Activated CD8-positive, alpha-beta T cell treated with anti-CD3 and anti-CD28 coated beads for 36 hours (primary cell): ENCODE data around the gene RTKN2. TPM values are rescaled to one million over a fixed set of nuclear protein-coding genes. Genes with fewer than 3 reads are reported as not detected.

Source experiments
- ATAC-seq: fragments of 200-7000 bp; cut with Tn5 transposase; one replicate; pipeline ENCODE4 v1.10.0; 2021; ENCODE audit warnings: mild to moderate bottlenecking, moderate library complexity
- CTCF ChIA-PET: fragments of 350-600 bp; sonication (Branson Sonifier 250); formaldehyde crosslinking; loops from one replicate; lab custom pipeline; 2021; ENCODE audit warnings: antibody characterized with exemption; lab: Charles Lee
- POLR2A ChIA-PET: fragments of 350-600 bp; sonication (Branson Sonifier 250); formaldehyde crosslinking; loops from one replicate; lab custom pipeline; 2021; ENCODE audit warnings: antibody characterized with exemption; lab: Charles Lee
- DNase-seq: peaks from one replicate; pipeline ENCODE4 v3.0.0-alpha.2; 2020
- H3K27ac Mint-ChIP-seq: one replicate; pipeline ENCODE4 v1.8.0; 2021; ENCODE audit warnings: mild to moderate bottlenecking, mixed read lengths
- H3K27me3 Mint-ChIP-seq: one replicate; pipeline ENCODE4 v1.8.0; 2021; ENCODE audit warnings: mixed read lengths
- H3K36me3 Mint-ChIP-seq: one replicate; pipeline ENCODE4 v1.8.0; 2021; ENCODE audit warnings: low read depth, mixed read lengths
- H3K4me1 Mint-ChIP-seq: one replicate; pipeline ENCODE4 v1.8.0; 2021; ENCODE audit warnings: low read depth, mixed read lengths
- H3K4me3 Mint-ChIP-seq: one replicate; pipeline ENCODE4 v1.8.0; 2021; ENCODE audit warnings: mild to moderate bottlenecking, moderate library complexity, mixed read lengths
- H3K9me3 Mint-ChIP-seq: one replicate; pipeline ENCODE4 v1.8.0; 2021; ENCODE audit warnings: mixed read lengths
- CTCF ChIP-seq: fragments of 200-600 bp; IDR thresholded peaks from one replicate; pipeline ENCODE4 v1.8.0; 2022; ENCODE audit warnings: antibody characterized with exemption, mild to moderate bottlenecking
- intact Hi-C: fragments of 100-400 bp; cut with micrococcal nuclease; formaldehyde crosslinking; loops from one replicate; pipeline ENCODE4 v1.10.0; 2022
- total RNA-seq, 2 experiments: library from RNA; stranded (reverse); gene quantifications; one replicate each; pipeline ENCODE4 v1.2.3, GENCODE V29; 2021

The RTKN2 gene
- total RNA-seq, 2 experiments from 2014 or later, result 1.1 to 1.4 TPM

GRCh38 chr10:62264126-62264525, 4.5 kb downstream of the RTKN2 start:
- intact Hi-C loops, result loop anchor here (10.0 kb wide), 1 partner anchor 171 kb away; no protein-coding TSS in a partner anchor
- Mint-ChIP-seq H3K27me3 (peaks cover 14% of the 10 kb centered on the region), H3K36me3 (no peaks in the 10 kb centered on the region), H3K27ac (no peak overlapping the region), H3K4me1 (peaks cover 3% of the 10 kb centered on the region), H3K9me3 (no peaks in the 10 kb centered on the region), H3K4me3 (no peak overlapping the region)
- CTCF ChIA-PET, result interaction anchor here (0.6 to 5.5 kb wide), 20 partner anchors 9 to 894 kb away, joined by 3 to 27 read pairs (median 4); no protein-coding TSS in a partner anchor
- no peak for TF ChIP-seq CTCF
- DNase-seq (no peak), ATAC-seq (no peak)
- POLR2A ChIA-PET, result interaction anchor here (0.6 kb wide), 1 partner anchor 19 kb away, joined by 3 read pairs; no protein-coding TSS in a partner anchor

GRCh38 chr10:62261666-62262065, 7.0 kb downstream of the RTKN2 start:
- DNase-seq (no peak), ATAC-seq (no peak)
- Mint-ChIP-seq H3K27ac (no peak overlapping the region), H3K27me3 (peaks cover 2% of the 10 kb centered on the region), H3K36me3 (no peaks in the 10 kb centered on the region), H3K4me1 (no peaks in the 10 kb centered on the region), H3K4me3 (no peak overlapping the region), H3K9me3 (no peaks in the 10 kb centered on the region)
- ChIA-PET CTCF (interaction anchor here (1.2 to 2.3 kb wide), 3 partner anchors 13 to 21 kb away, joined by 3 to 6 read pairs (median 4); no protein-coding TSS in a partner anchor), POLR2A (no interaction called here)
- TF ChIP-seq CTCF, result no peak
- intact Hi-C loops, result loop anchor here (10.0 kb wide), 1 partner anchor 173 kb away; no protein-coding TSS in a partner anchor

- TF ChIP-seq CTCF, result no peak
- POLR2A ChIA-PET, result interaction anchor here (0.5 to 1.1 kb wide), 3 partner anchors 17 to 141 kb away, joined by 3 read pairs; no protein-coding TSS in a partner anchor
- Mint-ChIP-seq H3K9me3 (no peaks in the 10 kb centered on the region), H3K27ac (no peak overlapping the region), H3K4me1 (no peaks in the 10 kb centered on the region), H3K36me3 (no peaks in the 10 kb centered on the region), H3K4me3 (no peak overlapping the region), H3K27me3 (peaks cover 4% of the 10 kb centered on the region)
- CTCF ChIA-PET, result interaction anchor here (1.4 to 2.3 kb wide), 2 partner anchors 12 to 17 kb away, joined by 5 to 6 read pairs; no protein-coding TSS in a partner anchor
- DNase-seq, result no peak
- intact Hi-C loops, result loop anchor here (10.0 kb wide), 1 partner anchor 175 kb away; no protein-coding TSS in a partner anchor
- ATAC-seq, result no peak
Measured at GRCh38 chr10:62259998-62260397, 8.6 kb downstream of the RTKN2 start.

- Mint-ChIP-seq H3K36me3 (no peaks in the 10 kb centered on the region), H3K4me1 (no peaks in the 10 kb centered on the region), H3K27me3 (peaks cover 4% of the 10 kb centered on the region), H3K27ac (no peak overlapping the region), H3K9me3 (no peaks in the 10 kb centered on the region), H3K4me3 (no peak overlapping the region)
- ChIA-PET POLR2A (interaction anchor here (0.5 to 1.1 kb wide), 3 partner anchors 16 to 141 kb away, joined by 3 read pairs; no protein-coding TSS in a partner anchor), CTCF (interaction anchor here (1.4 kb wide), 1 partner anchor 16 kb away, joined by 5 read pairs; no protein-coding TSS in a partner anchor)
- no peak for DNase-seq
- no peak for ATAC-seq
- intact Hi-C loops, result no loop called here
- no peak for TF ChIP-seq CTCF
Measured at GRCh38 chr10:62259456-62259855, 9.2 kb downstream of the RTKN2 start.

- Mint-ChIP-seq H3K27ac (no peak overlapping the region), H3K4me3 (no peak overlapping the region), H3K4me1 (peaks cover 5% of the 10 kb centered on the region), H3K9me3 (peaks cover 5% of the 10 kb centered on the region), H3K36me3 (peaks cover 4% of the 10 kb centered on the region), H3K27me3 (peaks cover 4% of the 10 kb centered on the region)
- POLR2A ChIA-PET, result interaction anchor here (1.1 kb wide), 1 partner anchor 76 kb away, joined by 3 read pairs; no protein-coding TSS in a partner anchor
- CTCF ChIA-PET, result interaction anchor here (1.4 kb wide), 1 partner anchor 16 kb away, joined by 5 read pairs; no protein-coding TSS in a partner anchor
- no peak for TF ChIP-seq CTCF
- ATAC-seq (no peak), DNase-seq (no peak)
- intact Hi-C loops, result no loop called here
Measured at GRCh38 chr10:62258926-62259325, 9.7 kb downstream of the RTKN2 start.
